Activated CD8-positive, alpha-beta T cell treated with anti-CD3 and anti-CD28 coated beads for 36 hours (primary cell): Measurements from ENCODE around the gene CCDC73. TPM values are rescaled to one million over a fixed set of nuclear protein-coding genes. Genes with fewer than 3 reads are reported as not detected.
"Not testable (repeated sequence)": the region's sequence is repeated elsewhere in the genome, so short reads cannot be mapped to it uniquely, and the experiment has no call there.

Experiments used
- ATAC-seq: fragments of 200-7000 bp; cut with Tn5 transposase; one replicate; pipeline ENCODE4 v1.10.0; 2021; ENCODE audit warnings: mild to moderate bottlenecking, moderate library complexity
- CTCF ChIA-PET: fragments of 350-600 bp; sonication (Branson Sonifier 250); formaldehyde crosslinking; loops from one replicate; lab custom pipeline; 2021; ENCODE audit warnings: antibody characterized with exemption; lab: Charles Lee
- POLR2A ChIA-PET: fragments of 350-600 bp; sonication (Branson Sonifier 250); formaldehyde crosslinking; loops from one replicate; lab custom pipeline; 2021; ENCODE audit warnings: antibody characterized with exemption; lab: Charles Lee
- DNase-seq: peaks from one replicate; pipeline ENCODE4 v3.0.0-alpha.2; 2020
- H3K27ac Mint-ChIP-seq: one replicate; pipeline ENCODE4 v1.8.0; 2021; ENCODE audit warnings: mild to moderate bottlenecking, mixed read lengths
- H3K27me3 Mint-ChIP-seq: one replicate; pipeline ENCODE4 v1.8.0; 2021; ENCODE audit warnings: mixed read lengths
- H3K36me3 Mint-ChIP-seq: one replicate; pipeline ENCODE4 v1.8.0; 2021; ENCODE audit warnings: low read depth, mixed read lengths
- H3K4me1 Mint-ChIP-seq: one replicate; pipeline ENCODE4 v1.8.0; 2021; ENCODE audit warnings: low read depth, mixed read lengths
- H3K4me3 Mint-ChIP-seq: one replicate; pipeline ENCODE4 v1.8.0; 2021; ENCODE audit warnings: mild to moderate bottlenecking, moderate library complexity, mixed read lengths
- H3K9me3 Mint-ChIP-seq: one replicate; pipeline ENCODE4 v1.8.0; 2021; ENCODE audit warnings: mixed read lengths
- CTCF ChIP-seq: fragments of 200-600 bp; IDR thresholded peaks from one replicate; pipeline ENCODE4 v1.8.0; 2022; ENCODE audit warnings: antibody characterized with exemption, mild to moderate bottlenecking
- intact Hi-C: fragments of 100-400 bp; cut with micrococcal nuclease; formaldehyde crosslinking; loops from one replicate; pipeline ENCODE4 v1.10.0; 2022
- total RNA-seq, 2 experiments: library from RNA; stranded (reverse); gene quantifications; one replicate each; pipeline ENCODE4 v1.2.3, GENCODE V29; 2021

CCDC73 gene
- total RNA-seq, 2 experiments from 2014 or later, result not detected

GRCh38 chr11:32829680-32830412 is 35.4 kb upstream of the CCDC73 start, which contains the start of gene PRRG4:
PRRG4 (plus strand) TSS chr11:32829927; CDS start chr11:32830530, 603 bp downstream.
- Mint-ChIP-seq H3K4me1 (peaks cover 4% of the 10 kb centered on the region), H3K4me3 (peak within 1 kb of the TSS; percentile 86)

GRCh38 chr11:32829157-32829679 is 34.8 kb upstream of the CCDC73 start:
- Mint-ChIP-seq H3K9me3 (no peaks in the 10 kb centered on the region), H3K4me1 (peaks cover 4% of the 10 kb centered on the region), H3K27me3 (peaks cover 25% of the 10 kb centered on the region), H3K27ac (peak overlapping the region; percentile 85), H3K4me3 (peak overlapping the region; percentile 86), H3K36me3 (no peaks in the 10 kb centered on the region)
- ChIA-PET CTCF (interaction anchor here (1.5 kb wide), 1 partner anchor 20 kb away, joined by 6 read pairs; no protein-coding TSS in a partner anchor), POLR2A (interaction anchor here (0.7 kb wide), 1 partner anchor 945 kb away, joined by 4 read pairs; the partner anchor contains the start of gene FBXO3)
- DNase-seq (no peak), ATAC-seq (peak; percentile 56)
- no peak for TF ChIP-seq CTCF
- intact Hi-C loops, result no loop called here

More at GRCh38 chr11:32829680-32830412, 35.4 kb upstream of the CCDC73 start, which contains the start of gene PRRG4:
- Mint-ChIP-seq H3K9me3 (no peaks in the 10 kb centered on the region), H3K27me3 (peaks cover 25% of the 10 kb centered on the region), H3K36me3 (no peaks in the 10 kb centered on the region), H3K27ac (peak within 1 kb of the TSS; percentile 85)
- ChIA-PET POLR2A (no interaction called here), CTCF (no interaction called here)
- DNase-seq, result peak; percentile 63
- TF ChIP-seq CTCF, result no peak
- intact Hi-C loops, result loop anchor here (10.0 kb wide), 1 partner anchor 235 kb away; no protein-coding TSS in a partner anchor
- ATAC-seq, result peak; percentile 86

DNA sequence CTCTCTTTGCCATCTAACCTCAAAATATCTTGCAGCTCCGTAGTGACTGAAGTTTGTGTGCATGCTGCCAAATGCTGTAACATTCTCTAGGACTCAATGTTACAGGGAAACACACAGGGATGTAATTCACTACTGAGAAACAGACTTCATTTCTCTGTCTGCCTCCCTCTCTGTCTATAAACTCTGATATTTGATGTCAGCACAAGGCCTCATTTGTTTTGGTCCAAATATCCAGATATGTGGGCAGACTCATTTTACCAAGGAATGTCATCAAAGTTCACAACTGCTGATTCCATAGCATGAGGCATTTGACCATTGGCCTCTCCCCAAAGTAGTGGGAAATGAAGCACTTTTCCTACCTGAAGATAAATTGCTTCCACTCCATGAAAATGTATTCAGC is 32.8 kb upstream of the CCDC73 start:
- H3K9me3 Mint-ChIP-seq, result no peaks in the 10 kb centered on the region
- H3K27ac Mint-ChIP-seq, result no peak overlapping the region
- DNase-seq (no peak), ATAC-seq (no peak)
- H3K4me3 Mint-ChIP-seq, result no peak overlapping the region
- peaks cover 25% of the 10 kb centered on the region for H3K27me3 Mint-ChIP-seq
- ChIA-PET POLR2A (no interaction called here), CTCF (no interaction called here)
- H3K36me3 Mint-ChIP-seq, result no peaks in the 10 kb centered on the region
- H3K4me1 Mint-ChIP-seq, result peaks cover 6% of the 10 kb centered on the region
- TF ChIP-seq CTCF, result no peak
- intact Hi-C loops, result no loop called here

DNA sequence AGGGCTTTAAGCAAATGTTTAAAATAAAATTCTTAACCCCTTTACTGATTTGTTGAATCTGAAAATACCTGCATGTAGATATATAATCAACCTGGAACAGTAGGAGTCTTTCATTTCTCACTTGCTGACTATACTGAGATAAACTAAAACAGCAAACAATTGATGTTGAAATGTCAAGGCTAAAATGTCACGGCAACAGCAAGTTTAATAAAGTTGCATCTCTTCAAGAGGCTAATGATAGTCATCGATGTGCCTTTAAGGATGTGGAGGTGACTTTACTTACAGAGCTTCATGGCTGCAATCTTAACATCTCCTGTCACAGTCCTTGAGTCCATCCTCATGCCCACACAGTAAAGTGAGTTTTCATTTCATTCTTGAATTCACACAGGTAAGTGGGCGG is 31.7 kb upstream of the CCDC73 start:
- intact Hi-C loops, result no loop called here
- Mint-ChIP-seq H3K36me3 (no peaks in the 10 kb centered on the region), H3K9me3 (no peaks in the 10 kb centered on the region), H3K4me1 (peaks cover 14% of the 10 kb centered on the region), H3K27me3 (peaks cover 16% of the 10 kb centered on the region), H3K4me3 (no peak overlapping the region), H3K27ac (no peak overlapping the region)
- no peak for ATAC-seq
- POLR2A ChIA-PET, result no interaction called here
- CTCF ChIA-PET, result no interaction called here
- no peak for TF ChIP-seq CTCF
- no peak for DNase-seq

DNA sequence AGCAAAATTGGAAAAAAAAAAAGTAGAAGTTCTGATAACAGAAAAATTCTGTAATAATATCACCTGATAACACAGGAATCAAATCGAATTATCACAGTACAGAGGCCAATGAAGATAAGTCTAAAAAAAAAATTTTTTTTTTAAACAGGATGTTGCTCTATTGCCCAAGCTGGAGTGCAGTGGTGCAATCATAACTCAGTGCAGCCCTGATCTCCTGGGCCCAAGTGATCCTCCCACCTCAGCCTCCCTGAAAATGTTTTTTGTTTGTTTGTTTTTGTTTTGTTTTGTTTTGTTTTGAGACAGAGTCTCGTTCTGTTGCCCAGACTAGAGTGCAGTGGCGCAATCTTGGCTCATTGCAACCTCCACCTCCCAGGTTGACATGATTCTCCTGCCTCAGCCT is 29.2 kb upstream of the CCDC73 start:
- H3K4me1 Mint-ChIP-seq, result peaks cover 15% of the 10 kb centered on the region
- intact Hi-C loops, H3K27ac Mint-ChIP-seq, CTCF ChIA-PET, H3K9me3 Mint-ChIP-seq, H3K4me3 Mint-ChIP-seq, ATAC-seq, DNase-seq, POLR2A ChIA-PET, H3K36me3 Mint-ChIP-seq, H3K27me3 Mint-ChIP-seq: not testable (repeated sequence)
